ENCODE data around the gene PLA1A. TPM values are rescaled to one million over a fixed set of nuclear protein-coding genes. Genes with fewer than 3 reads are reported as not detected.
A peak's percentile ranks its signal among the peaks of the same experiment; 100 is the strongest.
"Not testable (repeated sequence)": the region's sequence is repeated elsewhere in the genome, so short reads cannot be mapped to it uniquely, and the experiment has no call there.

The PLA1A gene
- total RNA-seq, 1 donor, result not detected

GRCh38 chr3:119588112-119588511 is 9.6 kb upstream of the PLA1A start:
- H3K4me3 ChIP-seq (ENCODE audit: low read depth, low read length), result no peak overlapping the region
- no peak for DNase-seq (ENCODE audit: low read depth)
- no peak for TF ChIP-seq CTCF (IDR thresholded peaks at IDR 0.05; ENCODE audit: insufficient read depth, low read depth, low read length)

GRCh38 chr3:119589102-119589773 is 8.4 kb upstream of the PLA1A start:
- H3K4me3 ChIP-seq (ENCODE audit: low read depth, low read length), result no peak overlapping the region
- no peak for TF ChIP-seq CTCF (IDR thresholded peaks at IDR 0.05; ENCODE audit: insufficient read depth, low read depth, low read length)
- no peak for DNase-seq (ENCODE audit: low read depth)

- no peak overlapping the region for H3K4me3 ChIP-seq (ENCODE audit: low read depth, low read length)
- no peak for TF ChIP-seq CTCF (IDR thresholded peaks at IDR 0.05; ENCODE audit: insufficient read depth, low read depth, low read length)
- DNase-seq (ENCODE audit: low read depth), result no peak
Measured at GRCh38 chr3:119590706-119591105, 7.0 kb upstream of the PLA1A start.

- H3K4me3 ChIP-seq (ENCODE audit: low read depth, low read length), result no peak overlapping the region
- no peak for DNase-seq (ENCODE audit: low read depth)
- TF ChIP-seq CTCF (IDR thresholded peaks at IDR 0.05; ENCODE audit: insufficient read depth, low read depth, low read length), result no peak
Measured at GRCh38 chr3:119592861-119593260, 4.8 kb upstream of the PLA1A start.

GRCh38 chr3:119594066-119594465 is 3.6 kb upstream of the PLA1A start:
- no peak overlapping the region for H3K4me3 ChIP-seq (ENCODE audit: low read depth, low read length)
- no peak for DNase-seq (ENCODE audit: low read depth)
- TF ChIP-seq CTCF (IDR thresholded peaks at IDR 0.05; ENCODE audit: insufficient read depth, low read depth, low read length), result no peak

GRCh38 chr3:119594929-119595328 is 2.8 kb upstream of the PLA1A start:
- H3K4me3 ChIP-seq (ENCODE audit: low read depth, low read length); DNase-seq (ENCODE audit: low read depth): not testable (repeated sequence)

- peak overlapping the region; percentile 22 for H3K4me3 ChIP-seq (ENCODE audit: low read depth, low read length)
- DNase-seq (ENCODE audit: low read depth), result no peak
- TF ChIP-seq CTCF (IDR thresholded peaks at IDR 0.05; ENCODE audit: insufficient read depth, low read depth, low read length), result no peak
Measured at GRCh38 chr3:119595639-119596334, 1.9 kb upstream of the PLA1A start.

Data from fibroblast of villous mesenchyme (primary cell).